ENCODE results near the gene ERC2.

DNA sequence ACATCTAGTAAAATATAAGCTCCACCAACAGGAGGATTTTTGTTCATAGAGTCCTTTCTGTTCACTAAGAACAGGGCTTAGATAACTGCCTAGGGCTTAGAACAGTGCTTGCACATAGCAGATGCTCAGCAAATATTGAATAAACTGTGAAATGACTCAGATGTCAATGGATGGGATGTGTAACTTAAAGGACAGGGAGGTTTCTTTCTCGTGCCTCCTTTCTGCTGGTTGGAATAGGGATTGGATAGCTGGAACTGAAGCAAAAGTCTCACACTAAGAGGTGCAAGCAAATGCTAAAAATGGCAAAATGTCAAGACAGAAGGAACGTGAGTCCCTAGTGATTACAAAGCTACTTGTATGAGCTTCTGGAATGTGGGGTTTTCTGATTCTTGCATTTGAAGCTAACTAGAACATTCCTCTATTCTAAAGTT, 588.4 kb downstream of the ERC2 start:
- TF ChIP-seq CTCF (IDR thresholded peaks at IDR 0.05; ENCODE audit: low read length) (no peak), EZH2 (IDR thresholded peaks at IDR 0.05; ENCODE audit: borderline replicate concordance, low read length) (no peak)
